HG03469 (cell line): ENCODE data around the gene RPL6.

Experiments
- ATAC-seq: cut with Tn5 transposase; IDR thresholded peaks from one replicate; pipeline ENCODE4 v1.9.1; 2021; ENCODE audit warnings: mild to moderate bottlenecking, moderate library complexity, moderate number of reproducible peaks; ENCODE audit not compliant: unreplicated experiment

Gene RPL6

GRCh38 chr12:112381406-112381882 lies 28.0 kb downstream of the RPL6 start:
- ATAC-seq = peak; percentile 19

- no peak for ATAC-seq
Observed at GRCh38 chr12:112380663-112381405, 28.6 kb downstream of the RPL6 start.

GRCh38 chr12:112375105-112375504 lies 34.3 kb downstream of the RPL6 start:
- ATAC-seq = no peak

- ATAC-seq = no peak
Observed at GRCh38 chr12:112374166-112374740, 35.2 kb downstream of the RPL6 start.

GRCh38 chr12:112370868-112371510 lies 38.4 kb downstream of the RPL6 start:
- ATAC-seq = no peak

- ATAC-seq = no peak
Observed at GRCh38 chr12:112370199-112370598, 39.2 kb downstream of the RPL6 start.

- ATAC-seq = no peak
Observed at GRCh38 chr12:112368856-112369255, 40.5 kb downstream of the RPL6 start.

GRCh38 chr12:112367965-112368364 lies 41.4 kb downstream of the RPL6 start:
- no peak for ATAC-seq

GRCh38 chr12:112362310-112362709 lies 47.1 kb downstream of the RPL6 start:
- no peak for ATAC-seq

GRCh38 chr12:112361271-112361670 lies 48.1 kb downstream of the RPL6 start:
- no peak for ATAC-seq

GRCh38 chr12:112359290-112359689 lies 50.1 kb downstream of the RPL6 start:
- ATAC-seq = no peak

- no peak for ATAC-seq
Observed at GRCh38 chr12:112357214-112357613, 52.2 kb downstream of the RPL6 start.
